ENCODE measurements around the gene SKAP1. TPM values are rescaled to one million over a fixed set of nuclear protein-coding genes. Genes with fewer than 3 reads are reported as not detected.
A peak's percentile ranks its signal among the peaks of the same experiment; 100 is the strongest.

The SKAP1 gene
- total RNA-seq, 4 donors from 2014 or later = 1.2 to 6.4 (median 4.9) TPM; not detected in 1

GRCh38 chr17:48162306-48162934, 267.6 kb downstream of the SKAP1 start:
- H3K36me3 ChIP-seq = no peaks in the 10 kb centered on the region
- H3K4me1 ChIP-seq = peaks cover 0 to 41% (median 21%) of the 10 kb centered on the region in 4 donors
- H3K4me3 ChIP-seq = no peak overlapping the region
- H3K9me3 ChIP-seq = no peaks in the 10 kb centered on the region
- H3K27ac ChIP-seq = peak overlapping the region in 1 of 4 donors; percentile 61
- no peak for DNase-seq
- intact Hi-C loops (cut with DNase I; ENCODE audit: low total_unique reads) = no loop called here
- no peaks in the 10 kb centered on the region for H3K27me3 ChIP-seq
- in situ Hi-C loops (cut with MboI; ENCODE audit: low pct_ligation_motif_present in 1 of 4, low pct_unique_long_range_greater_than_20kb in 1 of 4, low sequenced_read_pairs in 3 of 4) = no loop called here
- WGBS, 2 donors (ENCODE audit: low coverage in 1 of 2) = 72 to 81% methylated on average over 5 of the region's 5 CpGs
- TF ChIP-seq EP300 (IDR thresholded peaks at IDR 0.05; ENCODE audit: low read depth) = no peak
- no peak for TF ChIP-seq POLR2A (IDR thresholded peaks at IDR 0.05)
- TF ChIP-seq POLR2AphosphoS5 (IDR thresholded peaks at IDR 0.05) = no peak
- TF ChIP-seq CTCF (IDR thresholded peaks at IDR 0.05) = no peak

GRCh38 chr17:48161127-48161905, 268.7 kb downstream of the SKAP1 start:
- in situ Hi-C loops (cut with MboI; ENCODE audit: low pct_ligation_motif_present in 1 of 4, low pct_unique_long_range_greater_than_20kb in 1 of 4, low sequenced_read_pairs in 3 of 4) (no loop called here), intact Hi-C loops (cut with DNase I; ENCODE audit: low total_unique reads) (no loop called here)
- WGBS, 2 donors (ENCODE audit: low coverage in 1 of 2) = 67% methylated on average over 4 of the region's 4 CpGs
- Histone ChIP-seq H3K36me3 (no peaks in the 10 kb centered on the region), H3K4me3 (no peak overlapping the region), H3K9me3 (no peaks in the 10 kb centered on the region), H3K27ac (peak overlapping the region in 3 of 4 donors; percentile 53 to 56 (median 56)), H3K4me1 (peaks cover 0 to 41% (median 21%) of the 10 kb centered on the region in 4 donors), H3K27me3 (no peaks in the 10 kb centered on the region)
- TF ChIP-seq CTCF (IDR thresholded peaks at IDR 0.05) = no peak
- TF ChIP-seq POLR2AphosphoS5 (IDR thresholded peaks at IDR 0.05) = no peak
- no peak for TF ChIP-seq EP300 (IDR thresholded peaks at IDR 0.05; ENCODE audit: low read depth)
- no peak for TF ChIP-seq POLR2A (IDR thresholded peaks at IDR 0.05)
- DNase-seq = no peak

DNA sequence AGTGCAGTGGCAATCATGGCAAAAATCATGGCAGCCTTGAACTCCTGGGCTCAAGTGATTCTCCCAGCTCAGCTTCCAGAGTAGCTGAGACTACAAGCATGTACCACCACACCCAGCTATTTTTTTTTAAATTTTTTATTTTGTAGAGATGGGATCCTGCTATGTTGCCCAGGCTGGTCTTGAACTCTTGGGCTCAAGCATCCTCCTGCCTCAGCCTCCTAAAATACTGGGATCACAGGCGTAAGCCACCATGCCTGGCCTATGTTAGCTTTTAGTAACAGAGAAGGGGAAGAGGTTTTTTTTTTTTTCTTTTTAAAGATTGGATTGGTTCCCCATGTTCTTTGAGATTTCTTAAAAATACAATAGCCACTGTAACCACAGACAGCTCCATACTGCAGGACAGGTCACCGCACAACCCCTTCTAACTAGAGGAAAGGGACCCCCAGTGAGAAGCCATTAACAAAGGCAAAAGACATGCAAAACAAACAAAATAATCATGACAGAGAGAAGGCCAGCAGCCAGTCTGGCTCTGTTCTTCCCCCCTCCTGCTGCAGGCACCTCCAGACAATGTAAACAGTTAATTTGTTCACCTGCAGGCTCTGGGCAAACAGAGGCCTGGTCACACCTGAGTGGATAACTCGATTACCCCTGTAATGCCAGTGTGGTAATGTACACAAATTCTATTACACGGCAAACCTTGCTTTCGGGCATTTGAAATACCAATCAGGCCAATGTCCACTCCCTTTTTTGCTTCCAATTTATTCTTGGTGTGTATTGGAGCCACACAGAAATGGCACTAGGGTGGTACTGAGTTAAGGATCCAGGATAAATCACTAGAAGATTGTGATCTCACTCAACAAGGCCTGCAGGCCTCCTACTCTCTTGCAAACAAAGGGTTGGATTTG, 269.6 kb downstream of the SKAP1 start:
- Histone ChIP-seq H3K4me3 (no peak overlapping the region), H3K36me3 (no peaks in the 10 kb centered on the region), H3K27me3 (no peaks in the 10 kb centered on the region), H3K27ac (peak overlapping the region; percentile 14 to 56 (median 54)), H3K4me1 (peaks cover 0 to 41% (median 21%) of the 10 kb centered on the region in 4 donors), H3K9me3 (no peaks in the 10 kb centered on the region)
- in situ Hi-C loops (cut with MboI; ENCODE audit: low pct_ligation_motif_present in 1 of 4, low pct_unique_long_range_greater_than_20kb in 1 of 4, low sequenced_read_pairs in 3 of 4) (no loop called here), intact Hi-C loops (cut with DNase I; ENCODE audit: low total_unique reads) (no loop called here)
- peak; percentile 33 for DNase-seq
- WGBS, 2 donors (ENCODE audit: low coverage in 1 of 2) = 52 to 71% methylated on average over 2 to 5 of the region's 5 CpGs
- no peak for TF ChIP-seq POLR2AphosphoS5 (IDR thresholded peaks at IDR 0.05)
- no peak for TF ChIP-seq EP300 (IDR thresholded peaks at IDR 0.05; ENCODE audit: low read depth)
- TF ChIP-seq POLR2A (IDR thresholded peaks at IDR 0.05) = no peak
- TF ChIP-seq CTCF (IDR thresholded peaks at IDR 0.05) = no peak

DNA sequence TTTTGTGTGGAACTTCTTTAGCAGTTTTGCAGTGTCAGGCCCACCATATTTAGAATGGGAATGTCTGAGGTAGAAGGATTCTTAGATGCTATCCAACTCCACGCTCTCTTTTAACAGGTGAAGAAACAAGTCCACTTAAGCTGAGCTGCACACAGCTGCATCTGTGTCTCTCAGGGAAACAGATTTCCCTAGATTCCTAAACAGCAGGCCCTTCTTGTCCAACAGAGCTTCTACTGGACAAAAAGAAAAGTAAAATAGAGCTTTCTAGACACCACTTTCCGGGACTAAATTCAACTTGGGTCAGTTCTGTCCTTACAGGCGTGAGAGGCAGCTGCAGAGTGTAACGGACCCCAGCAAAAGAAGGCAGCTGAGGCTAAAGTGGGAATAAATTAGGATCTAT, 270.8 kb downstream of the SKAP1 start:
- peaks cover 0 to 41% (median 23%) of the 10 kb centered on the region in 4 donors for H3K4me1 ChIP-seq
- 85 to 89% methylated on average over 4 of the region's 4 CpGs for WGBS, 2 donors (ENCODE audit: low coverage in 1 of 2)
- no peak overlapping the region for H3K4me3 ChIP-seq
- no peaks in the 10 kb centered on the region for H3K9me3 ChIP-seq
- H3K36me3 ChIP-seq = no peaks in the 10 kb centered on the region
- no peak for TF ChIP-seq POLR2AphosphoS5 (IDR thresholded peaks at IDR 0.05)
- no peak for TF ChIP-seq CTCF (IDR thresholded peaks at IDR 0.05)
- TF ChIP-seq EP300 (IDR thresholded peaks at IDR 0.05; ENCODE audit: low read depth) = no peak
- no peak for TF ChIP-seq POLR2A (IDR thresholded peaks at IDR 0.05)
- no peak for DNase-seq
- intact Hi-C loops (cut with DNase I; ENCODE audit: low total_unique reads) (no loop called here), in situ Hi-C loops (cut with MboI; ENCODE audit: low pct_ligation_motif_present in 1 of 4, low pct_unique_long_range_greater_than_20kb in 1 of 4, low sequenced_read_pairs in 3 of 4) (no loop called here)
- no peak overlapping the region for H3K27ac ChIP-seq
- no peaks in the 10 kb centered on the region for H3K27me3 ChIP-seq
